WTC11 (cell line): ENCODE data around the gene AUH. TPM values are rescaled to one million over a fixed set of nuclear protein-coding genes. Genes with fewer than 3 reads are reported as not detected.

Experiments used
- ATAC-seq: fragments of 200-7000 bp; cut with Tn5 transposase; 2 replicates; pipeline ENCODE4 v1.10.0; 2021; ENCODE audit warnings: mild to moderate bottlenecking, moderate library complexity
- CTCF ChIA-PET: fragments of 300-600 bp; sonication (Branson Sonifier 250); formaldehyde crosslinking; loops from one replicate; lab custom pipeline; 2021; ENCODE audit warnings: antibody characterized with exemption; lab: Charles Lee
- POLR2A ChIA-PET: fragments of 350-600 bp; sonication (Branson Sonifier 250); formaldehyde crosslinking; loops from one replicate; lab custom pipeline; 2021; ENCODE audit warnings: antibody characterized with exemption; lab: Charles Lee
- DNase-seq: peaks from one replicate; pipeline ENCODE4 v3.0.0; 2021; ENCODE audit warnings: low spot score
- H3K27ac Mint-ChIP-seq: 2 replicates; pipeline ENCODE4 v1.8.0; 2021; ENCODE audit warnings: mixed read lengths
- H3K27me3 Mint-ChIP-seq: 2 replicates; pipeline ENCODE4 v1.8.0; 2021; ENCODE audit warnings: low read depth, mild to moderate bottlenecking, moderate library complexity, mixed read lengths
- H3K36me3 Mint-ChIP-seq: 2 replicates; pipeline ENCODE4 v1.8.0; 2021; ENCODE audit warnings: mixed read lengths
- H3K4me1 Mint-ChIP-seq: 2 replicates; pipeline ENCODE4 v1.8.0; 2022; ENCODE audit warnings: mixed read lengths
- H3K4me3 Mint-ChIP-seq: 2 replicates; pipeline ENCODE4 v1.8.0; 2021; ENCODE audit warnings: mild to moderate bottlenecking, moderate library complexity, mixed read lengths
- H3K9me3 Mint-ChIP-seq: 2 replicates; pipeline ENCODE4 v1.8.0; 2021; ENCODE audit warnings: mixed read lengths
- CBFB ChIP-seq: sonication (generic); formaldehyde crosslinking; IDR thresholded peaks from 2 replicates; pipeline ENCODE4 v1.8.1; 2022; ENCODE audit warnings: mild to moderate bottlenecking, low read depth, missing genetic modification reagents
- CDX4 ChIP-seq: fragments of 250-450 bp; sonication (Bioruptor Pico); IDR thresholded peaks from 2 replicates; pipeline ENCODE4 v1.9.0; 2021; ENCODE audit warnings: moderate library complexity, mild to moderate bottlenecking, inconsistent platforms, borderline replicate concordance
- CREM ChIP-seq: sonication (generic); formaldehyde crosslinking; IDR thresholded peaks from 2 replicates; pipeline ENCODE4 v1.8.1; 2022; ENCODE audit warnings: mild to moderate bottlenecking, missing genetic modification reagents, moderate library complexity
- FOXP4 ChIP-seq: sonication (generic); formaldehyde crosslinking; IDR thresholded peaks from 2 replicates; pipeline ENCODE4 v1.8.0; 2022; ENCODE audit warnings: mild to moderate bottlenecking, missing genetic modification reagents
- HMGXB4 ChIP-seq: sonication (generic); formaldehyde crosslinking; IDR thresholded peaks from 2 replicates; pipeline ENCODE4 v1.8.1; 2023; ENCODE audit warnings: mild to moderate bottlenecking, moderate library complexity, missing genetic modification reagents
- MAX ChIP-seq: sonication (generic); formaldehyde crosslinking; IDR thresholded peaks from 2 replicates; pipeline ENCODE4 v1.8.0; 2022; ENCODE audit warnings: mild to moderate bottlenecking, missing genetic modification reagents
- MLX ChIP-seq: sonication (generic); formaldehyde crosslinking; IDR thresholded peaks from 2 replicates; pipeline ENCODE4 v1.8.1; 2023; ENCODE audit warnings: mild to moderate bottlenecking, missing genetic modification reagents, moderate library complexity
- NFYB ChIP-seq: sonication (generic); formaldehyde crosslinking; conservative IDR thresholded peaks from 2 replicates; pipeline ENCODE4 v1.8.0; 2022; ENCODE audit warnings: low read depth, missing genetic modification reagents
- PRDM15 ChIP-seq: sonication (generic); formaldehyde crosslinking; IDR thresholded peaks from 2 replicates; pipeline ENCODE4 v1.8.0; 2022; ENCODE audit warnings: missing genetic modification reagents
- PREB ChIP-seq: sonication (generic); formaldehyde crosslinking; IDR thresholded peaks from 2 replicates; pipeline ENCODE4 v1.8.1; 2022; ENCODE audit warnings: mild to moderate bottlenecking, missing genetic modification reagents, moderate library complexity, borderline replicate concordance
- RELA ChIP-seq: sonication (generic); formaldehyde crosslinking; IDR thresholded peaks from 2 replicates; pipeline ENCODE4 v1.8.1; 2022; ENCODE audit warnings: missing genetic modification reagents, mild to moderate bottlenecking, borderline replicate concordance
- SMAD4 ChIP-seq: sonication (generic); formaldehyde crosslinking; IDR thresholded peaks from 2 replicates; pipeline ENCODE4 v1.8.0; 2022; ENCODE audit warnings: mild to moderate bottlenecking, missing genetic modification reagents
- ZNF281 ChIP-seq: sonication (generic); formaldehyde crosslinking; IDR thresholded peaks from 2 replicates; pipeline ENCODE4 v1.8.0; 2023; ENCODE audit warnings: mild to moderate bottlenecking, missing genetic modification reagents
- ZNF396 ChIP-seq: fragments of 250-450 bp; sonication (Bioruptor Pico); IDR thresholded peaks from 2 replicates; pipeline ENCODE4 v1.8.0; 2021; ENCODE audit warnings: mild to moderate bottlenecking, moderate library complexity, borderline replicate concordance
- ZNF416 ChIP-seq: fragments of 250-450 bp; sonication (Bioruptor Pico); IDR thresholded peaks from 2 replicates; pipeline ENCODE4 v1.9.0; 2021; ENCODE audit warnings: mild to moderate bottlenecking, inconsistent platforms
- ZSCAN18 ChIP-seq: fragments of 250-450 bp; sonication (Bioruptor Pico); IDR thresholded peaks from 2 replicates; pipeline ENCODE4 v2.1.2; 2022; ENCODE audit warnings: mild to moderate bottlenecking, moderate library complexity
- total RNA-seq: library from RNA; stranded (reverse); gene quantifications from 3 replicates; pipeline ENCODE4 v1.2.3, GENCODE V29; 2021

The AUH gene
- total RNA-seq, 1 experiment from 2014 or later: 30.4 TPM

GRCh38 chr9:91269907-91270491 lies 91.7 kb downstream of the AUH start (continued):
- no peak for TF ChIP-seq HMGXB4 (CRISPR knock-in tag)
- no peak for TF ChIP-seq ZNF416 (CRISPR knock-in tag)
- TF ChIP-seq ZSCAN18 (CRISPR knock-in tag): no peak
- no peak for TF ChIP-seq ZNF396
- no peak for TF ChIP-seq CDX4 (CRISPR knock-in tag)
- no peak for TF ChIP-seq RELA
- TF ChIP-seq MAX (CRISPR knock-in tag): no peak
- TF ChIP-seq, all 79 proteins: peak for 0

- TF ChIP-seq MLX (CRISPR knock-in tag): no peak
- no peak for TF ChIP-seq CBFB (CRISPR knock-in tag)
- no peak for TF ChIP-seq SMAD4 (CRISPR knock-in tag)
- no peak for TF ChIP-seq FOXP4 (CRISPR knock-in tag)
- no peak for TF ChIP-seq RELA
- TF ChIP-seq CREM: no peak
- TF ChIP-seq ZNF281 (CRISPR knock-in tag): no peak
- no peak for TF ChIP-seq PRDM15 (CRISPR knock-in tag)
- TF ChIP-seq NFYB (CRISPR knock-in tag): no peak
- TF ChIP-seq CDX4 (CRISPR knock-in tag): no peak
- no peak for TF ChIP-seq PREB (CRISPR knock-in tag)
- TF ChIP-seq ZNF416 (CRISPR knock-in tag): no peak
- H3K9me3 Mint-ChIP-seq: 0 out of 2 replicates have a peak, but pooled peaks cover 4% of the 10 kb centered on the region
- no peaks in the 10 kb centered on the region for H3K27me3 Mint-ChIP-seq
- no peak overlapping the region for H3K4me3 Mint-ChIP-seq
- peaks cover 11% of the 10 kb centered on the region for H3K36me3 Mint-ChIP-seq
- CTCF ChIA-PET: no interaction called here
- POLR2A ChIA-PET: no interaction called here
- no peaks in the 10 kb centered on the region for H3K4me1 Mint-ChIP-seq
- DNase-seq: no peak
- H3K27ac Mint-ChIP-seq: no peak overlapping the region
- no peak for ATAC-seq
Observed at GRCh38 chr9:91266448-91266847, 95.3 kb downstream of the AUH start.
